ENCODE results near the gene PPP1R14B. TPM values are rescaled to one million over a fixed set of nuclear protein-coding genes. Genes with fewer than 3 reads are reported as not detected.

Gene PPP1R14B
- polyA plus RNA-seq, 3 donors from 2014 or later = 16.6 to 34.9 (median 33.3) TPM

DNA sequence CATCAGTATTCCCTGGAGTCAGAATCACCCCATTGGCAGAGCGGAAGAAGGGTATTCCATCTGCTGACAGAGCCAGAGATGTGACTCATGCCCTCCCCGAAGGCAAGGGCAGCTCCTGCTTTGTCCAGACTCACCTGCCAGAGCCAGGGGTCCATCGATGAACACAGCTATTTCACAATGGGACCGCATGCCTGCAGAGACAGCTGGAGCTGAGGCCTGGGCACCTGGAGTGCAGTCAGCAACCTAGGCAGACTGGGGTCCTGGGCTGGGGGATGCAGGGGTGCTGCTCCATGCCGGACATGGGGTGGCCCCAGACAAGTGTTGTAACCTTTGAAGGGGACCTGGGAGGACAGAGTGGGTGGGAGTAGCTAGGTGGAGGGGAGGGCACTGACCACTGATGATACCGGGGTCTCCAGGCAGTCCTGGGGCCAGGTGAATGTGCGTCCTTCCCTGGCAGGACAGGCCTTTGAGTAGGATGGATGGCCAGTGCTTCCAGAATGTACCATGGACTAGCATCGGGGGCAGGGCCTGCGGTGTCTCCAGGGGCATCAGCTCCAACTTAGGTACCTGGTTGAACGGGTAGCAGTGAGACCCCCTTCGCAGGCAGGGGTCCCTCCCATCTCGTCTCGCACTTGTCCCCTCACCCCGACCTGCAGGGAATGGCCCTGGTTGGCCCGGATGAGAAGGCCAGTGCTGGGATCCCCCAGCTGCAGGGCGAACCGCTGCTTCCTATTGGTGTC is 22.4 kb downstream of the PPP1R14B start:
- peaks cover 22 to 24% of the 10 kb centered on the region in 2 donors for H3K4me1 Mint-ChIP-seq
- H3K4me3 Mint-ChIP-seq = peak overlapping the region in 3 of 5 donors; percentile 40 to 88 (median 87)
- peak overlapping the region in 4 of 6 donors; percentile 34 to 80 (median 64) for H3K27ac Mint-ChIP-seq
- H3K27me3 Mint-ChIP-seq (ENCODE audit: low read depth in 3 of 3) = peaks cover 0 to 6% (median 2%) of the 10 kb centered on the region in 3 donors
- DNase-seq = no peak
- no peaks in the 10 kb centered on the region for H3K9me3 Mint-ChIP-seq
- no peaks in the 10 kb centered on the region for H3K36me3 Mint-ChIP-seq

DNA sequence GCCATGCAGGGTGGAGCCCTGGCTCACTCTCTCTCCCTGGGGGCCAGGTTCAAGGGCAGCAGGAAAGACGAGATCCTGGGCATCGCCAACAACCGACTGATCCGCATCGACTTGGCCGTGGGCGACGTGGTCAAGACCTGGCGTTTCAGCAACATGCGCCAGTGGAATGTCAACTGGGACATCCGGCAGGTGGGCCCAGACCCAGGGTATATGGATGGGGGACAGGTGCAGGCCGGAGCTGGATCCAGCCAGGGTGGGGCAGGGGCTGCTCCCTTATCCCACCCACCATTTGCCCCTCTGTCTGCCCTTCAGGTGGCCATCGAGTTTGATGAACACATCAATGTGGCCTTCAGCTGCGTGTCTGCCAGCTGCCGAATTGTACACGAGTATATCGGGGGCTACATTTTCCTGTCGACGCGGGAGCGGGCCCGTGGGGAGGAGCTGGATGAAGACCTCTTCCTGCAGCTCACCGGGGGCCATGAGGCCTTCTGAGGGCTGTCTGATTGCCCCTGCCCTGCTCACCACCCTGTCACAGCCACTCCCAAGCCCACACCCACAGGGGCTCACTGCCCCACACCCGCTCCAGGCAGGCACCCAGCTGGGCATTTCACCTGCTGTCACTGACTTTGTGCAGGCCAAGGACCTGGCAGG is 23.6 kb downstream of the PPP1R14B start:
- peaks cover 0 to 6% (median 2%) of the 10 kb centered on the region in 3 donors for H3K27me3 Mint-ChIP-seq (ENCODE audit: low read depth in 3 of 3)
- no peaks in the 10 kb centered on the region for H3K9me3 Mint-ChIP-seq
- no peak for DNase-seq
- no peak overlapping the region for H3K4me3 Mint-ChIP-seq
- H3K4me1 Mint-ChIP-seq = peaks cover 22% of the 10 kb centered on the region in 2 donors
- H3K27ac Mint-ChIP-seq = no peak overlapping the region
- H3K36me3 Mint-ChIP-seq = peaks cover 0 to 5% (median 0%) of the 10 kb centered on the region in 3 donors

DNA sequence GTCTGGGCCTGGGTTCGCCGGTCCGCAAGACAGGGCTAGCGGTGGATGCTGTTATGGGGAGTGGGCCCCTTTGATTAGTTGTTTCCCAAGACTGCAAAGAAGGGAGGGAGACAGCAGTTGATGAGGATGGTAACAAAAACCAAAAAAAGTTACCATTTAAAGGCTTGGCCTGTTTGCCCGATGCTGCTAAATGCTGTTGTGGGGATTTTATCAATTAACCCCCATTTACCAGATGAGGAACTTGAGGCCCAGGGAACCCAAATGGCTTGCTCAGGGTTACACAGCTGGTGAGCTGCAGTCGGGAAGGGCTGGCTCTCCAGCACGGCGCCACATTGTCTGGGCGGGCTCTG is 24.1 kb downstream of the PPP1R14B start:
- Mint-ChIP-seq H3K4me1 (peaks cover 19 to 20% of the 10 kb centered on the region in 2 donors), H3K27me3 (ENCODE audit: low read depth in 3 of 3) (peaks cover 0 to 6% (median 2%) of the 10 kb centered on the region in 3 donors), H3K9me3 (no peaks in the 10 kb centered on the region), H3K27ac (no peak overlapping the region), H3K4me3 (no peak overlapping the region), H3K36me3 (peaks cover 0 to 5% (median 0%) of the 10 kb centered on the region in 3 donors)
- DNase-seq = no peak

DNA sequence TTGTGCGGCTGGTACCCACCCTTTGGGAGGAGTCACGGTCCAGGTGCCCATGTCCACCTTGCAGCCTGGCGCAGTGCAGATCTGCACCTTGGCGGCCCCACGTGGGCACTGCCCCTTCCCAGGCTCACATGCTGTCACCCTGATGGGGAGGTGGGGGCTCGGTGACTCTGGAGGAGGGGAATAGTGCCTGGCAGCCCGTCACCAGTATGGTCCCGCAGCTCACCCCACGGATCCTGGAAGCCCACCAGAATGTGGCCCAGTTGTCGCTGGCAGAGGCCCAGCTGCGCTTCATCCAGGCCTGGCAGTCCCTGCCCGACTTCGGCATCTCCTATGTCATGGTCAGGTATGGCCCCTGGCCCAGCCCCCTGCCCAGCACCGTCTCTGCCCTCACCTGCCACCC is 25.9 kb downstream of the PPP1R14B start:
- H3K4me3 Mint-ChIP-seq = no peak overlapping the region
- no peak for DNase-seq
- H3K36me3 Mint-ChIP-seq = peaks cover 0 to 5% (median 0%) of the 10 kb centered on the region in 3 donors
- H3K27me3 Mint-ChIP-seq (ENCODE audit: low read depth in 3 of 3) = peaks cover 0 to 5% (median 0%) of the 10 kb centered on the region in 3 donors
- no peaks in the 10 kb centered on the region for H3K9me3 Mint-ChIP-seq
- peak overlapping the region in 1 of 6 donors; percentile 29 for H3K27ac Mint-ChIP-seq
- H3K4me1 Mint-ChIP-seq = peaks cover 9 to 11% of the 10 kb centered on the region in 2 donors

DNA sequence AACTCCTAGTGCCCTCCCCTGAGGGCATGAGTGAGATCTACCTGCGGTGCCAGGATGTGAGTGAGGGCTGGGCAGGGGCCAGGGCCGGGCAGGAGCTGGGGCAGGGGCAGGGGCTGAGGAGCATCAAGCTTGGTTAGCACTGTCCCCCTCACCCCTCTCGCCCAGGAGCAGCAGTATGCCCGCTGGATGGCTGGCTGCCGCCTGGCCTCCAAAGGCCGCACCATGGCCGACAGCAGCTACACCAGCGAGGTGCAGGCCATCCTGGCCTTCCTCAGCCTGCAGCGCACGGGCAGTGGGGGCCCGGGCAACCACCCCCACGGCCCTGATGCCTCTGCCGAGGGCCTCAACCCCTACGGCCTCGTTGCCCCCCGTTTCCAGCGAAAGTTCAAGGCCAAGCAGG is 26.5 kb downstream of the PPP1R14B start:
- Mint-ChIP-seq H3K36me3 (peaks cover under 1 to 6% (median under 1%) of the 10 kb centered on the region in 3 donors), H3K27me3 (ENCODE audit: low read depth in 3 of 3) (peaks cover 0 to 4% (median 0%) of the 10 kb centered on the region in 3 donors), H3K27ac (no peak overlapping the region), H3K4me3 (no peak overlapping the region), H3K4me1 (peaks cover 6 to 9% of the 10 kb centered on the region in 2 donors), H3K9me3 (no peaks in the 10 kb centered on the region)
- DNase-seq = no peak

DNA sequence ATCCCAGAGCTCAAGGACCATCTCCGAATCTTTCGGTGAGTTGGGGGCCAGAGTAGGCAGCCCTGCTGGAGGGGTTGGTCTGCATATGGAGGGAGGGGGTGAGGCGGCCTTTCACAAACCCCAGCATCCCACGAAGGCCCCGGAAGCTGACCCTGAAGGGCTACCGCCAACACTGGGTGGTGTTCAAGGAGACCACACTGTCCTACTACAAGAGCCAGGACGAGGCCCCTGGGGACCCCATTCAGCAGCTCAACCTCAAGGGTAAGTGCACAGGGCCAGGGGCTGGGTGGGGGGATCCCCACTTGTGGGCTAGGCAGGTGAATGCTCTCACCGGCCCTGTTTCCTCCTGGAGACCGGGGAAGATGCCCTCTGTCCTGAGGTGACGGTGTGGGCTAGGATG is 27.0 kb downstream of the PPP1R14B start:
- no peaks in the 10 kb centered on the region for H3K9me3 Mint-ChIP-seq
- H3K4me3 Mint-ChIP-seq = no peak overlapping the region
- H3K4me1 Mint-ChIP-seq = peaks cover 3 to 10% of the 10 kb centered on the region in 2 donors
- peaks cover 0 to 4% (median 0%) of the 10 kb centered on the region in 3 donors for H3K27me3 Mint-ChIP-seq (ENCODE audit: low read depth in 3 of 3)
- H3K27ac Mint-ChIP-seq = no peak overlapping the region
- no peak for DNase-seq
- H3K36me3 Mint-ChIP-seq = peaks cover 4 to 11% (median 4%) of the 10 kb centered on the region in 3 donors

DNA sequence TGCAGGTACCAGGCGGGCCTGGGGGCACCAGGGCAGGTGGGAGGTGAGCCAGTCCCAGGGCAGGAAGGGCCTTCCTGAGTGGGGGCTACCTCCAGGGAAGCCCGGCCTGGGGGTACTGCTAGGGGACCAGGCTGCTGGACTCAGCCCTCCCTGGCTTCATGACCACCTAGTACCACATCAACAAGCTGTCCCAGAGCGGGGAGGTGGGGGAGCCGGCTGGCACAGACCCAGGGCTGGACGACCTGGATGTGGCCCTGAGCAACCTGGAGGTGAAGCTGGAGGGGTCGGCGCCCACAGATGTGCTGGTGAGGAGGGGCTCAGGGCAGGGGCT is 27.4 kb downstream of the PPP1R14B start:
- Mint-ChIP-seq H3K4me3 (no peak overlapping the region), H3K27me3 (ENCODE audit: low read depth in 3 of 3) (peaks cover 0 to 3% (median 0%) of the 10 kb centered on the region in 3 donors), H3K36me3 (peaks cover 4 to 11% (median 4%) of the 10 kb centered on the region in 3 donors), H3K27ac (no peak overlapping the region), H3K9me3 (no peaks in the 10 kb centered on the region), H3K4me1 (peaks cover 3 to 10% of the 10 kb centered on the region in 2 donors)
- no peak for DNase-seq

DNA sequence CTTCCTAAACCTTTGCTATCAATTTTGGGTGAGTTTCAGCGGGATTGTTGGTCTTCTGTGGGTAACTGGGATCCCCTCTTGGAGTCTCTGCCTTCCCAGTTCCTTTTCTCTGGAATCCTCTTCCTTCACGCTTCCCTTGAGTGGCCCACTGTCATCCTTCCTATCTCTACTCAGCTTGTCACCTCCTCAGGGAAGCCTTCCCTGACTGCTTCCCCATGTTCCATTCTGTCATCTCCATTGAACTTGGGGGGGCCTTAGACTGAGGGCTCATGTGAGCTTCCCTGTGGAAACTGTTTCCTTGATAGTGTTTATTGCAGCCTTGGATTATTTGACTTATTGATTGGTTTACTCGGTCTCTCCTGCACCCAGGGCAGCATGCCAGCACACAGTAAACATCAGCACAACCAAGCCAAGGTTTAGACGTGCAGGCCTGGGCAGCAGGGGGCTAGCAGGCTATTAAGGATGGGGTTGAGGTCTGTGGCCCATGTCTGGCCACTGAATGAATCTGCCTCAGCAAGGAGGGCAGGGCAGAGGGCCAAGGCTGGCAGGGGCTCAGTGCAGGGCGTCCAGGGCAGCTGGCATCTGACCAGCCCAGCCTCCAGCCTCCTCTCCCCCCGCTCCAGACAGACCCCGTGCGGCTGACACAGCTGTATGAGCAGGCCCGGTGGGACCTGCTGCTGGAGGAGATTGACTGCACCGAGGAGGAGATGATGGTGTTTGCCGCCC is 28.0 kb downstream of the PPP1R14B start:
- Mint-ChIP-seq H3K27me3 (ENCODE audit: low read depth in 3 of 3) (peaks cover 0 to 2% (median 0%) of the 10 kb centered on the region in 3 donors), H3K36me3 (peaks cover 4 to 13% (median 6%) of the 10 kb centered on the region in 3 donors), H3K9me3 (no peaks in the 10 kb centered on the region), H3K4me1 (peaks cover 5 to 14% of the 10 kb centered on the region in 2 donors), H3K4me3 (no peak overlapping the region), H3K27ac (peak overlapping the region in 3 of 6 donors; percentile 6 to 50 (median 8))
- DNase-seq = no peak

DNA sequence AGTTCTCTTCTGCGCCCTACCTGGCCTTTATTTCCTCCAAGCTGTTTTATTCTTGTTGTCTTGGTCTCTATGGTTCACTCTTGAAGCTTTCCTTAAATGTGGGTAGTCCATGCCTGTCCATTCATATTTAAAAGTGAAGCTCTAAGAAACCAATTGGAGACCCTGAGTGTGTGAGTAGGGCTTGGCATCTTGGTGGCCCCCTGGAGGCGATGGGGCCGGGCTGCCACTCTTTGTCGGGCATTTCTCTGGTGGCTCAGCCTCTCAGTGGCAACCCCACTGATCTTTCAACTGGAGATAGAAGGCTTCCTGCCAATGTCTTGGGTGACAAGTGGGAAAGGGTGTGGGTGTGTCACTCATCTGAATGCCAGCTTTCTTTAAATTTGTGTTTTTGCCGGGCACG is 29.9 kb downstream of the PPP1R14B start:
- Mint-ChIP-seq H3K4me1 (peaks cover 6 to 26% of the 10 kb centered on the region in 2 donors), H3K9me3 (no peaks in the 10 kb centered on the region), H3K4me3 (no peak overlapping the region), H3K27ac (peak overlapping the region in 3 of 6 donors; percentile 9 to 39 (median 28)), H3K27me3 (ENCODE audit: low read depth in 3 of 3) (peaks cover 0 to 2% (median 0%) of the 10 kb centered on the region in 3 donors), H3K36me3 (peaks cover 12 to 22% (median 13%) of the 10 kb centered on the region in 3 donors)
- DNase-seq = no peak

DNA sequence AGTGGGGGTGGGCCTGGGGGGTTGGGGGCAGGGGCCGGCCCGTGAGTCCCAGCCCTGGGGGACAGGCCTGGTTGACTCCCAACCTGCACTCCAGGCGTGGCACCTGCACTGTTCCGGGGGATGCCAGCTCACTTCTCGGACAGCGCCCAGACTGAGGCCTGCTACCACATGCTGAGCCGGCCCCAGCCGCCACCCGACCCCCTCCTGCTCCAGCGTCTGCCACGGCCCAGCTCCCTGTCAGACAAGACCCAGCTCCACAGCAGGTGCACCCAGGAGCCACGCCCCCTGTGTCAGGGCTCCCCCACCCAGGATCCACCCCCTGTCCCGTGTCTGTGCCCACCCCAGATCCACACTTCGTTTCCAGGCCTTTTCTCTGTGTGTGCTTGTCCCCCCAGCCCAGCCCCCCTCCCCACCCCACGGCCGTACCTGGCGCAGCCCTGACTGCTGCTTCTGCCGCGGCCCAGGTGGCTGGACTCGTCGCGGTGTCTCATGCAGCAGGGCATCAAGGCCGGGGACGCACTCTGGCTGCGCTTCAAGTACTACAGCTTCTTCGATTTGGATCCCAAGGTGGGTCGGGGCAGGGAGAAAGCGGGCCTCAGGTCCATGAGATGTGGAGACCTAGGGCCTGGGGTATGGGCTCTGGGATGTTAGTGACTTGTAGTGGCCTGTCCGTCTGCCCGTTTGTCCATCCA is 35.4 kb downstream of the PPP1R14B start:
- H3K9me3 Mint-ChIP-seq = no peaks in the 10 kb centered on the region
- H3K36me3 Mint-ChIP-seq = peaks cover 12 to 17% (median 14%) of the 10 kb centered on the region in 3 donors
- no peak for DNase-seq
- H3K4me1 Mint-ChIP-seq = peaks cover 32 to 36% of the 10 kb centered on the region in 2 donors
- H3K27me3 Mint-ChIP-seq (ENCODE audit: low read depth in 3 of 3) = peaks cover 2 to 6% (median 5%) of the 10 kb centered on the region in 3 donors
- H3K4me3 Mint-ChIP-seq = no peak overlapping the region
- H3K27ac Mint-ChIP-seq = peak overlapping the region in 2 of 6 donors; percentile 3 to 30

DNA sequence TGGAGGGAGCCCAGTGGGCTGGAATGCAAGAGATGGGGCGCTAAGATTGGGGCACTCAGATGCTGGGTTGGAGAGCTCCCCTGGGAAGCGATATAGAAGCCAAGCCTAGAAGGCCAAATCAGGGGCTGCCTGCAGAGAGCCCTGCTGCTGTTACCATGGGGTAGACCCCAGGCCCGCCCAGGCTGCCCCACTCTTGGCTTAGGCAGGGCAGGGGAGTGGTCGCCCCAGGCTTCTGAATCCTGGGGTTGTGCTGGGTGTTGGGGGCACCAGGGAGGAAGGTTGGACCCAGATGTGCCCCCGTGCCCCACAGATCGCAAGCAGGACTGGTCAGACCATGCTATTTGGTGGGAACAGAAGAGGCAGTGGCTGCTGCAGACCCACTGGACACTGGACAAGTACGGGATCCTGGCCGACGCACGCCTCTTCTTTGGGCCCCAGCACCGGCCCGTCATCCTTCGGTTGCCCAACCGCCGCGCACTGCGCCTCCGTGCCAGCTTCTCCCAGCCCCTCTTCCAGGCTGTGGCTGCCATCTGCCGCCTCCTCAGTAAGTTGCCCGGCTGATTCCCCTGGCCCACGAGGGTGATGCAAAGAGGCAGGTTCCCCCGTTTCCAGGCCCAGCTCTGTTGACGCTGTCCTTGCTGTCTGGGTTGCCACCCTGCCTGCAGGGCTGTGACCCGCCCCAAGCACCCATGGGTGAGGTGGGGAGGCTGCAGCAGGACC is 36.3 kb downstream of the PPP1R14B start:
- no peaks in the 10 kb centered on the region for H3K9me3 Mint-ChIP-seq
- peaks cover 12 to 17% (median 14%) of the 10 kb centered on the region in 3 donors for H3K36me3 Mint-ChIP-seq
- peak overlapping the region in 5 of 6 donors; percentile 20 to 95 (median 60) for H3K27ac Mint-ChIP-seq
- H3K4me1 Mint-ChIP-seq = peaks cover 39 to 43% of the 10 kb centered on the region in 2 donors
- peaks cover 2 to 6% (median 5%) of the 10 kb centered on the region in 3 donors for H3K27me3 Mint-ChIP-seq (ENCODE audit: low read depth in 3 of 3)
- DNase-seq = no peak
- no peak overlapping the region for H3K4me3 Mint-ChIP-seq

DNA sequence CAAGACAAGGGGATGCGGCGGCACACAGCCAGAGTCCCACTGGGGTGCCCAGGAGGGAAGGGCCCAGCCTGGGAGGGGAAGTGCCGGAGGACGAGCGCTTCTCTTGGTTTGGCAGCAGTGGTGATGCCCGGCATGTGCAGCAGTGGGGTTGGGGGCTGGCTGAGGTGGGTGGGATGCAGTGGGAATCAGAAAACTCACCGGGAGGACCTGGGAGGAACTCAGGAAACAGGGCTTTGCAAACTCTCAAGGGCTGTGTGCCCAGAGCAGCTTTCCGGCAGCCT is 37.2 kb downstream of the PPP1R14B start:
- Mint-ChIP-seq H3K4me1 (peaks cover 39 to 41% of the 10 kb centered on the region in 2 donors), H3K4me3 (peak overlapping the region in 3 of 5 donors; percentile 41 to 47 (median 44)), H3K9me3 (no peaks in the 10 kb centered on the region), H3K27ac (peak overlapping the region; percentile 20 to 96 (median 60)), H3K36me3 (peaks cover 11 to 14% (median 11%) of the 10 kb centered on the region in 3 donors), H3K27me3 (ENCODE audit: low read depth in 3 of 3) (peaks cover 4 to 8% (median 6%) of the 10 kb centered on the region in 3 donors)
- DNase-seq = no peak
